K562 (cell line): ENCODE results near the gene RHD.
"Not testable (repeated sequence)": the region's sequence is repeated elsewhere in the genome, so short reads cannot be mapped to it uniquely, and the experiment has no call there.

Source experiments
- CTCF ChIP-seq, 3 experiments: IDR thresholded peaks in 2 of 3; conservative IDR thresholded peaks in 1 of 3; 2 replicates each; pipeline ENCODE4 v1.5.1; 2011 to 2012; ENCODE audit warnings: low read length in 3 of 3, mild to moderate bottlenecking in 3 of 3, control low read depth in 2 of 3, improper control_type of control experiment in 1 of 3, inconsistent platforms in 1 of 3, low read depth in 1 of 3, mixed read lengths in 1 of 3, moderate library complexity in 1 of 3; ENCODE audit not compliant: insufficient read depth in 2 of 3
- NFRKB ChIP-seq: fragments of 450-650 bp; IDR thresholded peaks from 2 replicates; pipeline ENCODE4 v1.6.1; 2016; ENCODE audit warnings: low read depth
- POLR2A ChIP-seq: fragments of 450-650 bp; conservative IDR thresholded peaks from 2 replicates; pipeline ENCODE4 v1.6.1; 2016
- ZNF121 ChIP-seq: sonication (generic); formaldehyde crosslinking; conservative IDR thresholded peaks from 2 replicates; pipeline ENCODE4 v1.8.0; 2022; ENCODE audit warnings: missing genetic modification reagents
- ZNF3 ChIP-seq: fragments of 250-450 bp; sonication (Bioruptor Pico); IDR thresholded peaks from 2 replicates; pipeline ENCODE4 v1.5.0; 2021; ENCODE audit warnings: mild to moderate bottlenecking, moderate library complexity

GRCh38 chr1:25329950-25330349 is 57.6 kb downstream of the RHD start:
- TF ChIP-seq CTCF (IDR thresholded peaks at IDR 0.05 in 2 of 3, conservative IDR thresholded peaks at IDR 0.05 in 1 of 3; ENCODE audit: insufficient read depth in 2 of 3, low read depth in 1 of 3, low read length in 3 of 3), result peak in 2 of 3 experiments; percentile 9 to 31; a peak in 3 of 6 replicates
- not testable (repeated sequence) for TF ChIP-seq ZNF121 (CRISPR knock-in tag); NFRKB; ZNF3; POLR2A
